Upper lobe of left lung (tissue), 6 donors: ENCODE results near the gene MARK3. TPM values are rescaled to one million over a fixed set of nuclear protein-coding genes. Genes with fewer than 3 reads are reported as not detected.
A peak's percentile ranks its signal among the peaks of the same experiment; 100 is the strongest.

Experiments used
- ATAC-seq, 2 donors: fragments of 200-7000 bp; cut with Tn5 transposase; one replicate each; pipeline ENCODE4 v1.9.1; 2022; ENCODE audit warnings: mild to moderate bottlenecking in 2 of 2, moderate library complexity in 2 of 2; ENCODE audit not compliant: low FRiP score in 2 of 2
- DNase-seq, 2 donors: peaks; one replicate each; pipeline ENCODE4 v3.0.0-alpha.2; 2019 to 2020
- H3K27ac ChIP-seq, 4 donors: fragments of 200-600 bp; sonication (generic); one replicate each; pipeline ENCODE4 v1.5.1; 2016 to 2019
- H3K27me3 ChIP-seq, 4 donors: fragments of 200-600 bp; sonication (generic); one replicate each; pipeline ENCODE4 v1.5.1; 2017 to 2019
- H3K36me3 ChIP-seq, 4 donors: fragments of 200-600 bp; sonication (generic); one replicate each; pipeline ENCODE4 v1.5.1; 2016 to 2019
- H3K4me1 ChIP-seq, 4 donors: fragments of 200-600 bp; sonication (generic); one replicate each; pipeline ENCODE4 v1.5.1; 2018 to 2019
- H3K4me3 ChIP-seq, 4 donors: fragments of 200-600 bp; sonication (generic); one replicate each; pipeline ENCODE4 v1.5.1; 2017 to 2019; ENCODE audit warnings: mild to moderate bottlenecking in 2 of 4, moderate library complexity in 1 of 4
- H3K9me3 ChIP-seq, 4 donors: fragments of 200-600 bp; sonication (generic); one replicate each; pipeline ENCODE4 v1.5.1; 2018 to 2019
- EP300 ChIP-seq, 4 donors: sonication (generic); formaldehyde crosslinking; IDR thresholded peaks; one replicate each; pipeline ENCODE4 v1.5.1; 2017; ENCODE audit warnings: antibody characterized with exemption in 4 of 4, control low read depth in 2 of 4
- POLR2A ChIP-seq, 4 donors: fragments of 450-650 bp; IDR thresholded peaks; one replicate each; pipeline ENCODE4 v1.5.1; 2016 to 2017; ENCODE audit warnings: antibody characterized with exemption in 4 of 4, mild to moderate bottlenecking in 2 of 4
- POLR2AphosphoS5 ChIP-seq, 2 donors: sonication (generic); formaldehyde crosslinking; IDR thresholded peaks; one replicate each; pipeline ENCODE4 v1.5.1; 2017; ENCODE audit warnings: antibody characterized with exemption in 2 of 2
- WGBS, 2 donors: methylation state at CpG; one replicate each; pipeline ENCODE4 v1.1.5; 2017 to 2018; 5-methylcytosine and 5-hydroxymethylcytosine counted together
- total RNA-seq, 6 donors: library from RNA; depleted of rRNA in 4 of 6; stranded (reverse); fragments of >200 nt in 4 of 6; gene quantifications; one replicate each; pipeline versions ENCODE4 v1.1.0 to v1.2.1, GENCODE V29; 2016 to 2021
- TF ChIP-seq, protein P1 (sequence below), 6 experiments: fragments of 450-650 bp in 4 of 6; fragments of 200-600 bp in 2 of 6; sonication (generic) in 2 of 6; IDR thresholded peaks; one replicate each; pipeline ENCODE4 v1.5.1; 2016 to 2019; ENCODE audit warnings: antibody characterized with exemption in 6 of 6
- donor health status: DM: no; HTN: no; CAD: no; lungs with moderate emphysema.
- donor health status: DM: no; HTN: yes; CAD: no; lungs with severe emphysema.

Gene MARK3
- total RNA-seq, 6 donors from 2014 or later: 84.5 to 190 (median 132) TPM

- H3K4me3 ChIP-seq: no peak overlapping the region
- no peaks in the 10 kb centered on the region for H3K27me3 ChIP-seq
- no peak for ATAC-seq
- no peaks in the 10 kb centered on the region for H3K4me1 ChIP-seq
- DNase-seq: no peak
- no peak for TF ChIP-seq POLR2A (IDR thresholded peaks at IDR 0.05)
- no peak for TF ChIP-seq POLR2AphosphoS5 (IDR thresholded peaks at IDR 0.05)
- no peak for TF ChIP-seq EP300 (IDR thresholded peaks at IDR 0.05)
- TF ChIP-seq, protein P1, sequence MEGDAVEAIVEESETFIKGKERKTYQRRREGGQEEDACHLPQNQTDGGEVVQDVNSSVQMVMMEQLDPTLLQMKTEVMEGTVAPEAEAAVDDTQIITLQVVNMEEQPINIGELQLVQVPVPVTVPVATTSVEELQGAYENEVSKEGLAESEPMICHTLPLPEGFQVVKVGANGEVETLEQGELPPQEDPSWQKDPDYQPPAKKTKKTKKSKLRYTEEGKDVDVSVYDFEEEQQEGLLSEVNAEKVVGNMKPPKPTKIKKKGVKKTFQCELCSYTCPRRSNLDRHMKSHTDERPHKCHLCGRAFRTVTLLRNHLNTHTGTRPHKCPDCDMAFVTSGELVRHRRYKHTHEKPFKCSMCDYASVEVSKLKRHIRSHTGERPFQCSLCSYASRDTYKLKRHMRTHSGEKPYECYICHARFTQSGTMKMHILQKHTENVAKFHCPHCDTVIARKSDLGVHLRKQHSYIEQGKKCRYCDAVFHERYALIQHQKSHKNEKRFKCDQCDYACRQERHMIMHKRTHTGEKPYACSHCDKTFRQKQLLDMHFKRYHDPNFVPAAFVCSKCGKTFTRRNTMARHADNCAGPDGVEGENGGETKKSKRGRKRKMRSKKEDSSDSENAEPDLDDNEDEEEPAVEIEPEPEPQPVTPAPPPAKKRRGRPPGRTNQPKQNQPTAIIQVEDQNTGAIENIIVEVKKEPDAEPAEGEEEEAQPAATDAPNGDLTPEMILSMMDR (IDR thresholded peaks at IDR 0.05): no peak
- H3K27ac ChIP-seq: no peak overlapping the region
- H3K9me3 ChIP-seq: no peaks in the 10 kb centered on the region
- H3K36me3 ChIP-seq: peaks cover 32 to 89% (median 59%) of the 10 kb centered on the region in 4 donors
- 52 to 53% methylated on average over 3 of the region's 3 CpGs for WGBS, 2 donors
These were observed 95.4 kb downstream of the MARK3 start for GRCh38 chr14:103480595-103480994.

GRCh38 chr14:103483600-103483999 lies 98.4 kb downstream of the MARK3 start:
- TF ChIP-seq POLR2A (IDR thresholded peaks at IDR 0.05) (no peak), EP300 (IDR thresholded peaks at IDR 0.05) (no peak), POLR2AphosphoS5 (IDR thresholded peaks at IDR 0.05) (no peak)
- TF ChIP-seq, protein P1 (IDR thresholded peaks at IDR 0.05): no peak
- H3K27me3 ChIP-seq: no peaks in the 10 kb centered on the region
- DNase-seq: no peak
- no peaks in the 10 kb centered on the region for H3K4me1 ChIP-seq
- 75 to 79% methylated on average over 5 of the region's 5 CpGs for WGBS, 2 donors
- no peaks in the 10 kb centered on the region for H3K9me3 ChIP-seq
- no peak overlapping the region for H3K27ac ChIP-seq
- H3K4me3 ChIP-seq: no peak overlapping the region
- peaks cover 24 to 79% (median 47%) of the 10 kb centered on the region in 4 donors for H3K36me3 ChIP-seq
- no peak for ATAC-seq

GRCh38 chr14:103485504-103485903 lies 100.3 kb downstream of the MARK3 start:
- ATAC-seq (no peak), DNase-seq (no peak)
- H3K27ac ChIP-seq: no peak overlapping the region
- H3K4me1 ChIP-seq: no peaks in the 10 kb centered on the region
- H3K9me3 ChIP-seq: no peaks in the 10 kb centered on the region
- 94 to 100% methylated on average over 2 of the region's 2 CpGs for WGBS, 2 donors
- H3K27me3 ChIP-seq: no peaks in the 10 kb centered on the region
- TF ChIP-seq, protein P1 (IDR thresholded peaks at IDR 0.05): no peak
- TF ChIP-seq POLR2A (IDR thresholded peaks at IDR 0.05) (no peak), EP300 (IDR thresholded peaks at IDR 0.05) (no peak), POLR2AphosphoS5 (IDR thresholded peaks at IDR 0.05) (no peak)
- peaks cover 19 to 77% (median 43%) of the 10 kb centered on the region in 4 donors for H3K36me3 ChIP-seq
- no peak overlapping the region for H3K4me3 ChIP-seq

DNA sequence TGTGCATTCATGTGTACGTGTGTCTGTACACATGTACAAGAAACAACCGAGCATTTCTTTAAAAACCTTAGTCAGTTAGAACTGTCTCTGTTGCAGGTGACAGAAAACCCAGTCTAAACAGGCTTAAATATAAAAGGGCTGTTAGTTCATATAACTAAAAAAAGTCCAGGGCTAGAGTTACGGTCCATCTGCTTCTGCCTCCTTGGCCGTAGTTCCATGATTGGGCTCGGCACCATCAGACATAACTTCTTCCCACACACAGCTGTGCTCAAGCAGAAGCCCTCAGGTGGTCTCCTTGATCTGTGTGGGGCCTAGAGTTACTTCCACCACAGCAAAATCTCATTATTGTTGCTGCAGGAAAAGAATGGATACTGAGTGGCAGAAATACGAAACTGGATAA lies 102.9 kb downstream of the MARK3 start:
- Histone ChIP-seq H3K27ac (no peak overlapping the region), H3K9me3 (no peaks in the 10 kb centered on the region), H3K4me1 (no peaks in the 10 kb centered on the region), H3K27me3 (no peaks in the 10 kb centered on the region), H3K4me3 (no peak overlapping the region), H3K36me3 (peaks cover 12 to 81% (median 42%) of the 10 kb centered on the region in 4 donors)
- no peak for ATAC-seq
- 91 to 94% methylated on average over 6 of the region's 6 CpGs for WGBS, 2 donors
- DNase-seq: no peak
- no peak for TF ChIP-seq POLR2A (IDR thresholded peaks at IDR 0.05)
- TF ChIP-seq, protein P1 (IDR thresholded peaks at IDR 0.05): no peak
- TF ChIP-seq POLR2AphosphoS5 (IDR thresholded peaks at IDR 0.05): no peak
- TF ChIP-seq EP300 (IDR thresholded peaks at IDR 0.05): no peak

- WGBS, 2 donors: 84 to 88% methylated on average over 2 of the region's 2 CpGs
These were observed 103.7 kb downstream of the MARK3 start for GRCh38 chr14:103488960-103489359.

More at GRCh38 chr14:103488960-103489359, 103.7 kb downstream of the MARK3 start:
- peaks cover 12 to 81% (median 38%) of the 10 kb centered on the region in 4 donors for H3K36me3 ChIP-seq
- no peak for TF ChIP-seq POLR2A (IDR thresholded peaks at IDR 0.05)
- no peak for TF ChIP-seq EP300 (IDR thresholded peaks at IDR 0.05)
- no peak for TF ChIP-seq POLR2AphosphoS5 (IDR thresholded peaks at IDR 0.05)
- TF ChIP-seq, protein P1 (IDR thresholded peaks at IDR 0.05): no peak
- H3K27me3 ChIP-seq: no peaks in the 10 kb centered on the region
- H3K27ac ChIP-seq: no peak overlapping the region
- no peaks in the 10 kb centered on the region for H3K9me3 ChIP-seq
- DNase-seq (no peak), ATAC-seq (peak in 1 of 2 donors; percentile 40)
- no peaks in the 10 kb centered on the region for H3K4me1 ChIP-seq
- no peak overlapping the region for H3K4me3 ChIP-seq
